Measurements from ENCODE around the gene IFT52. TPM values are rescaled to one million over a fixed set of nuclear protein-coding genes. Genes with fewer than 3 reads are reported as not detected.
A peak's percentile ranks its signal among the peaks of the same experiment; 100 is the strongest.

IFT52 gene, protein sequence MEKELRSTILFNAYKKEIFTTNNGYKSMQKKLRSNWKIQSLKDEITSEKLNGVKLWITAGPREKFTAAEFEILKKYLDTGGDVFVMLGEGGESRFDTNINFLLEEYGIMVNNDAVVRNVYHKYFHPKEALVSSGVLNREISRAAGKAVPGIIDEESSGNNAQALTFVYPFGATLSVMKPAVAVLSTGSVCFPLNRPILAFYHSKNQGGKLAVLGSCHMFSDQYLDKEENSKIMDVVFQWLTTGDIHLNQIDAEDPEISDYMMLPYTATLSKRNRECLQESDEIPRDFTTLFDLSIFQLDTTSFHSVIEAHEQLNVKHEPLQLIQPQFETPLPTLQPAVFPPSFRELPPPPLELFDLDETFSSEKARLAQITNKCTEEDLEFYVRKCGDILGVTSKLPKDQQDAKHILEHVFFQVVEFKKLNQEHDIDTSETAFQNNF
- 55.4 TPM for total RNA-seq (ENCODE audit: insufficient read depth, low replicate concordance)

DNA sequence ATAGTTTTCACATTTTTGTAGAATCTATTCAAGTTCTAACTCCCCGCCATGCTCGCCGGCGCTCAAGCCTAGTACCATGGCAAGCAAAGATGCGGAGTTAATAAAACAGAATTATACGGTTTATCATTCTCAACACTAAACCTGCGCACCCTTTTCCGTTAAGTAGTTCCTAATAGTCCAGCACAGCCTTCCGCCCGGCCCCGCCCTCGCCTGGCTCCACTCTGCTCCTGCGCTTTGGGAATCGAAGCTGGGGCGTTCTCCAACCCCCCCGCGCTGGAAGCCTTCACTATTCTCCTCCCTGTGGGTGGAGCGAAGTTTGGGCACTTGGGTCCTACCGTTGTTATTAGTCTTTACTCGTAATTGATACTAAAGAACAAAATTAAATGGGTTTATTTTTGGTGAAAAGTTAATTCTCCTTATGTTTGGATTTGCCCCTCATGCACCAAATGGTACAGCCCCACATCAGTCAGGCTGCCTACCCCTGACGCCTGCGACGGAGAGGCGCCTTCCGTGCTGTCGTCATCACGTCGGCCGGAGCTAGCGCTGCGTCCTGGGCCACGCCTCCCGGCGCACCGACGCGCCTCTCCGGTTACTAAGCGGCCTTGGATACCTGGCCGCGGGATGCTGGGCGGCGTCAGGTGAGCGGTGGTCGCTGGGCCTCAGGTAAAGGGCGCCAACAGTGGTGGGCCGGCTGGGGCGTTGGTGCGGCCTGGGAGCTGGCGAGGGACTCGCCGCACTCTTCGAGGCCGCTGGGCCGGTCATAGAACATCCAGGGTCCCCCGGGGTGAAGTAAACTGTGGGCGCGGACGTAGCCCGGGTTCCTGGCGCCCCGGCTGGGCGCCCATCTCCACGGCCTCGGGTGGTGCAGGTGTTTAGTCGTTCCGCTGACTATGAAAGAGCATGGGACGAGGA, at the start of gene IFT52:
Gene IFT52, plus strand, starts transcription at position 546 of the 912 bp plus-strand sequence. CDS start 3,762 bp downstream, outside the sequence.
- peak; percentile 96 for DNase-seq (ENCODE audit: low spot score)

DNA sequence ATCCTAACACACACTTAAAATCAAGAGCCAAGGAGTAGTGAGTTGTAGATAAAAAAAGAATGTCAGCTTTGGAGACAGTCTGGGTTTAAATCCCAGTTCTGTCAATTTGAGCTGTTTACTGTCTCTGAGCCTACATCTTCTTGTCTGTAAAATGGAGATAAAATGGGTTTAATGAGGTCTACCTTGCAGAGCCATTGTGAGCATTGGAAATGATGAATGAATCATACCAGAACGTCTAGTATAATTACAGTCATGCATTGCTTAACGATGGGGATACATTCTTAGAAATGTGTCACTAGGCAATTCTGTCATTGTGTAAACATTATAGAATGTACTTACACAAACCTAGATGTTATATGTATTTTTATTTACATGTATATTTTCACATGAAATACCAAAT, 49.5 kb upstream of the IFT52 start:
- no peak for DNase-seq (ENCODE audit: low spot score)

DNA sequence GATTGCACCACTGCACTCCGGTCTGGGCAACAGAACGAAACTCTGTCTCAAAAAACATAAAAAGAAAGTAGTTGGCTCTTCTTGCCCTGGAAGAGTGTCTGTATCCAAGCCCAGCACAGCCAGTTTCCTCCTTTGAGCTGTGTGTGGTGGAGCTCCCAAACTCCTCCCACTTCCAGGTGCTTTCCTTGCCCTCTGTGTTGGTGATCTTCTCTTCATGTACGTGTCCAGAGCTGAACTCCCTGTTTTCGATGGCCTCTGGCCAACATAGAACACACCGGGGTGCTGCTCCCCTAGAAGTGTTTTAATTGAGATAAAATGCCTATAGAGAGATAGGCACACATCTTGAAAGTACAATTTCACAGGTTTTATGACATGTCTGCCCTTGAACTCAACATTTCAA, 48.6 kb upstream of the IFT52 start:
- DNase-seq (ENCODE audit: low spot score) = no peak

DNA sequence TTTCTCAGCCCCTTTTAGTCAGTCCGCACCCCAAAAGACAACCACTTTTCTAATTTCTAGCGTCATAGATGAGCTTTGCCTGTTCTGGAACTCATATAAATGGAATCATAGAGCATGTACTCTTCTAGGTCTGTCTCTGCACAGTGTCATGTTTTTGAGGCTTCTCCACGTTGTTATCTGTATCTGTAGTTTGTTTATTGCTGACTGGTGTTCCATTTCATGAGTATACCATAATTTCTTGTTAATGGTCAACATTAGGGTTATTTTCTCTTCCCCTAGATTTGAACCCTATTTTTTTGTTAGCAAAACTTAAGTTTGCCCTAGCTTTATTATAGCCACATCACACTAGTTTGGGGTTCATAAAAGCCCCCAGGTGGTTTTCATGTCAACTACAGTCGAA, 48.1 kb upstream of the IFT52 start:
- no peak for DNase-seq (ENCODE audit: low spot score)

DNA sequence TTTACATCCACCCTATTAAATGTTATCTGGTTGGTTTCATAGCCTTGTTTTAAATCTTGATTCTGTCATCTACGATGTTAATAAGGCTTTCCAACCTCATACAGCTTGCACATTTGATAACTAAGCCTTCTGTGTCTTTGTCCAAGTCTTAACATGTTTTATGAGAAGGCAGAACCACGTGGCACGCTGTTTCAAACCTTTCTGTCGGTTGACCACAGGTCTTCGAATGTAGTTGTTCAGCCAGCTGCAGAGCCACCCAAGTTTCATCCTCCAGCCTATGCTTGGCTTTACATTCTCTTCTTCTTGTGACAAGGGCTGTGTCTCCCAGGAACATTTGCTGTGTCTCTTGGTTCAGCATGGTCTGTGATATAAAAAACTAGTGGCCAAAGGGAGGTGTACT, 47.6 kb upstream of the IFT52 start:
- DNase-seq (ENCODE audit: low spot score) = no peak

DNA sequence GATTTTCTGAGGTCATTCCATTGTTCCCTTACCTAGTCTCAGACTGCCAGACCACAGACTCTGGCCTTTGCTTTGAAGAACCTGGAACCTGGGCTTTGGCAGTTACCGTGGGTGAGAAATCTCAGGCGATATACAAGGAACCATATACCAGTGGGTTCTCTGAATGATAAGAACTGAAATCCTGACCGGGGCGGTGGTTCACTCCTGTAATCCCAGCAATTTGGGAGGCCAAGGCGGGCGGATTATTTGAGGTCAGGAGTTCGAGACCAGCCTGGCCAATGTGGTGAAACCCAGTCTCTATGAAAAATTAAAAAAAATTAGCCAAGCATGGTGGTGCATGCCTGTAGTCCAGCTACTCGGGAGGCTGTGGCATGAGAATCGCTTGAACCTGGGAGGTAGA, 46.2 kb upstream of the IFT52 start:
- no peak for DNase-seq (ENCODE audit: low spot score)

DNA sequence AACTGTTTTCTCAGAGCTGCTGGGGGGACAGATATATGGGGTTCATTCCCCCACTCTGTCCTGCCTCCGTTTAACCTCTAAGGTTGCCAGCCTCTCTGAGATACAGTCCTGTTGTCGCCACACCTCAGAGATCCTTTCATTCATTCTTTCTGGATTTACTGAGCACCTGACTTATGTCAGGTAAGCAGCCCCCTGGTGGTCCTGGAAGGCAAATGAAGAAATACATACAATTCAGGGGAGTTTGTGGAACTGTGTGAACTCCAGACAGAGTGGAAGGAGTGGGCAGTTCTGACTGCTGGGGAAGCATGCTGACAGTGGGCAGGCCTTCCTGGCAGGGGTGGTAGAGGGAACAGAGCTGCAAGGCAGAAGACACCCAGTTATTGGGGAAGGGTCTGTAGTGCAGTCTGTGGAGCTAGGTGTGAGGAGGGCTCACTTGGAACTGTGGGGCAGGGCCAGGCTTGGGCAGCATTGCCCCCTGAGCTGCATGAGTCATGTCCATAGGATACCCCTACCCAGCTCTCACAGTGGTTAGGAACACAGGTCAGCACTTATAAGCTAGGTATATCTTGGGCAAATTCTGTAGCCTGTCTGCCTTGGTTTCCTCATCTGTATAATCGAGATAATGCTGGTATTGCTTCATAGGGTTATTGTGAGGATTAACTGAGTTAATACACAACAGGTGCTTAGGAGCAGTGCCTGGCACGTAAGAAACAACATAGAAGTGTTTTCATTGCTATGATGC, 44.7 kb upstream of the IFT52 start:
- no peak for DNase-seq (ENCODE audit: low spot score)

DNA sequence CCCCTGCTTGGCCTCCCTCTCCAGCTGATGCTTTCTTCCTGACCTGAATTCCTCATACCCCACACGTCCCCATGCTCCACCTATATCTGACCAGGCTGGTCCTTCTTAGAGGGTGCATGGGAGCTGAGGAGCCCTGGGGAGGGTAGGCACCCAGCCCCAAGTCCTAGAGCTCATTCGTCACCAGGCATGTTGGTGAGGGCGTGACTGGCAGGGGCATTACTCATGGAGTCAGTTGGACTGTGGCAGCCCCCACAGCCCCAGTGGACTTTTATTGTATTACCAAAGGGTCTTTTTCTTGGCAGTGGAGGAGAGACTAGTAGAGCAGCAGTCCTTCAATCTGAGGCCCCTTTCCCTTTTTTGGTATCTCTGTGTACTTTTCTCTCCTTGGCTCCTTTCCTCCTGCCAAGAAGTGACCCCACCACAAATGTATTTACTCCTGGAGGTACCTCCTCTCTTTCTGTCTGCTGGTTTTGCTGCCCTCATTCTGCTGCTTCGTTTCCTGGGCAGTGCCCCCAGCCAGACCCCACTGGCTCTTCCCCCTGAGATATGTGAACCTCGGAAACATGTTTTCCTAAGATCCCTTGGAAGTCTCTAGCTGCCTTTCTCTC, 42.4 kb upstream of the IFT52 start:
- DNase-seq (ENCODE audit: low spot score) = no peak

DNA sequence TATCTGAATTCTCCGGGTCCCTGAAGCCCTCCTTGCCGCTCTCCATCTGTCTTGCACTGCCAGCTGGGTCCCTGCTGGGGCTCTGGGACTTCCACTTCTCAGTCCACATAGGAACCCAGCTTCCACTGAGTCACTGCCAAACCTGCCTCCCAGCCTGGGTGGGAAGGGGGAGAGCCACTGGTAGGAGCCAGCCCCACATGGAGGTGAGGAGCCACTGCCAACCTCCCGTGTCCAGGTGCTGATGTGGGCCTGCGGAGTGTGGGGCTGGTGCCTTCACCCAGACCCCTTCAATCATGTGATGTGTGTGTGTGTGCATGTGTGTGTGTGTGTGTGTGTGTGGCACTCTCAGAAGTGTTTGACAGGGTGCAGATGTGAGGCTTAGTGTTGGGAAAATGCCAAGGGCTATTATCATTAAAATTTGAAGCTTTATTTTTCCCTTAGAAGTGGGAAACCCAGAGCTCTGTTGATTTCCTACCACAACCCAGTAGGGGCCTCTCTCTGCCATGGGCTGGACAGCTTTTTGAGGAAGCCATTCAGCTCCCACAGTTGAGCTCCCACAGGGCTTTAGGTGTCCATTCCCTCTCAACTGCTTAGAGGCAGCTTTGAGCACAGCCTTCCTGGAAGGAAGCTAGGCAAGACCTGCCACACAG, 41.2 kb upstream of the IFT52 start:
- no peak for DNase-seq (ENCODE audit: low spot score)

DNA sequence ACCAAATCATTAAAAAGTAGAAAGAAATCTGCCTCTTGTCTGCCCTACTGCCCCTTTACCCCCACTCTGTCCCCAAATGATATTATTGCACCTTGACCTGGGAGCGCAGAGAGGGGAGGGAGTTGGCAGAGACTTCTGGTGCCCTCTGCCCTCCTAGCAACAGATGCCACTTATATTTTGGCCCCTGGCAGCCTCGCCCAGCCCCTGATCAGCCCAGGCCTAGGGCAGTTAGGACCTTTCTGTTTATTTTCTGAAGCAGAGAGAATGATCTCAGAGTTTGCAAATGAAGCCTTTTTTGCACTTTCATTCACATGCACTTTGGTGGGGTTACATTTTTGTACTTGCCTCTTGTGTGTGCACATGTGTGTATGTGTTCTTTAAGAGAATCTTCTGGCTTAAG, 40.3 kb upstream of the IFT52 start:
- DNase-seq (ENCODE audit: low spot score) = no peak

DNA sequence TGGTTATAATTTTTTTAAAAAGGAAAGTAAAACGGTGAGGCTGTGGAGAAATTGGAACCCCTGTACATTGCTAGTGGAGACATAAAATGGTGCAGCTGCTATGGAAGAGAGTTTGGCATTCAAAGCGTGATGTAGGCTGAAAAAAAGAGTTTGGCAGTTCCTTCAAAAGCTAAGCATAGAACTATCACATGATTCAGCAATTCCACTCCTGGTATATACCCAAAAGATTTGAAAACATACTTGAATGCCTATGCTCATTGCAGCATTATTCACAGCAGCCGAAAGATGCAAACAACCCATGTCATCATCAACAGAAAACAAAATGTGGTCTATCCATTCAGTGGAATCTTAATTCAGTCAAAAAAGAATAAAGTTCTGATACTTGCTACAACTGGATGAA, 36.4 kb upstream of the IFT52 start:
- no peak for DNase-seq (ENCODE audit: low spot score)

DNA sequence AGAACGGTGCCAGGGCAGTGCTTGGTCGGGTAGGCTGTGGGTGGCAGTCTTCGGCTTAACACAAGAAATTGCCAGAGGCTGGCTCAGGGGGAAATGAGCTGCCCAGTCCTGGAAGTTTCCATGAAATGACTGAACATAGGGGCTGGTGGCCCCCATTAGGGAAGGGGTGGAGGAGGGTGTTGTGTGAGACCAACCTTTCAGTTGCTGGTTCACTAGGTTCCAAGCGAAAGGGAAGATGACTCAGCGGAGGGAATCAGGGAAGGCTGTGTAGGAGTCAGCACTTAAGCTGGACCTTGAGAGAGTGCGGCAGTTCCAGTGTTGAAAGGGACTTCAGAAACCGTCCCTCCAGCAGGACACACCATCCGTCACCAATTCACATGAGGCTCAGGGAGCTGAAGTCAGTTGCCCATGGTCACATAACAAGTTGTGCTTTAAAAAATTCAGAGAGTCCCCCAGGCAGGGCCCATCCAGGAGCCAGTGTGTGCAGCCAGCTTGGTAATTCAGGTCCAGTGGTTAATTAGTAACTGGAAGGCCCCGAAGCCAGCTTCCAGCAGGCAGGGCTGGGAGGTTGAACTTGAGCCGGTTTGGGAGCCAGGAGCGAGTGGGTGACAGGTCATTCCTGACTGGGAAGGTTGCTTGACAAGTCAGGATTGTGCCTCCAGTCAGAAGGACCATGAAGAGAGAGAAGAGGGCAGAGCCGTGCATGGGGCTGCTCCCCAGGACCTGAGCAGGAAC, 32.2 kb upstream of the IFT52 start, which contains the start of gene SGK2:
Gene SGK2, plus strand, starts transcription at position 616 of the 735 bp plus-strand sequence. CDS start 7,469 bp downstream, outside the sequence.
- no peak for DNase-seq (ENCODE audit: low spot score)

DNA sequence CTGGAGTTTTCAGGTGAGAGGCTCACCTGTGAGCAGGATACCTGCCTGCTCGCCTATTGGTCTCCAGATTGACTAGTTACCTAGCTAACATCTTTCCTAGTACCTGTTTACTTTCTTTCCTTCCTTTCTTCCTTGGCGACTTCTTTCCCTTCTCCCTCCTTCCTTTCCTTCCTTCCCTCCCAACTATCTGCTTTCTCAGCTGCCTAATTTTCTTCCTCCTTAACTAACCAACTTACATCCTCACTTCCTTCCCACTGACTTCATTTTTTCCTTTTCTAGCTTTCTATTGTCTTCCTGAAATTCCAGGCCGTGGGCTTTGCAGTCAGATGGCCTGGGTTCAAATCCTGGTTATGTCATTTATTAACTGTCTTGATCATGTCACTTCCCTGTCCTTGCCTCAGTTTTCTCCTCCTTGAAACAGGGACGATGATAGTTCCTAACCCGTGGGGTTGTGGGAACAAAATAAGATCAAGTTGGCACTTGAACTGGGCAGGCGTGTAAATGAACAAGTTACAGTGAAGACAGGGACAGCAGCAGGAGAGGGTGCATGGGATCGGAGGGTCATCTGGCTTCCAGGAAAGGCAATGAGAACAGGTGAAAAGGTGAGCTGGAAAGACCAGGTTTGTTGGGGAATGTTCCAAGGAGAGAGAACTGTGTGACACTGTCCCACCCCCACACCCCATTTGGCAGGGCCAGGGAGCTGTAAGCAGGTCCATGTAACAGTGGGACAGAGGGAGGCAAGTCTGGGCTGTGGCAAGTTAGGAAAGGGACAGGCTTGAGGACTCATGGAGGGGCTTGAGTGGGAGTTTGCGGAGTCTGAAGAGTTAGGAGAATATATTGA, 31.4 kb upstream of the IFT52 start:
- no peak for DNase-seq (ENCODE audit: low spot score)

DNA sequence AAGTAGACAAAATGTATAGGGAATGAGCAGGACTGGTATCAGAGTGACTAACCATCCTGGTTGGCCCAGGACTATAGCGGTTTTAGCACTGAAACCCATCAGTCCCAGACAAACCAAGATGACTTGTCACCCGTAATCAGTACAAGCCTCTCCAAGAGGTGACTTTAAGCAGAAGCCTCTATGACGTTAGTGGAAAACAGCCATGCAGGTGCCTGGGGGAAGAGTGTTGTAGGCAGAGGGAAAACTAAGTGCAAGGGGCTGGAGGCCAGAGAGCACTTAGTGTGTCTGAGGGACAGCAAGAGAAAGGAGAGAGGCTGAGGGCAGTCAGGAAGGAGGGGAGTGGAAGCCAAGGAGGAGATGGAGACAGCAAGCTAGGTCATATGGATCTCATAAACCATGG, 29.8 kb upstream of the IFT52 start:
- DNase-seq (ENCODE audit: low spot score) = no peak

DNA sequence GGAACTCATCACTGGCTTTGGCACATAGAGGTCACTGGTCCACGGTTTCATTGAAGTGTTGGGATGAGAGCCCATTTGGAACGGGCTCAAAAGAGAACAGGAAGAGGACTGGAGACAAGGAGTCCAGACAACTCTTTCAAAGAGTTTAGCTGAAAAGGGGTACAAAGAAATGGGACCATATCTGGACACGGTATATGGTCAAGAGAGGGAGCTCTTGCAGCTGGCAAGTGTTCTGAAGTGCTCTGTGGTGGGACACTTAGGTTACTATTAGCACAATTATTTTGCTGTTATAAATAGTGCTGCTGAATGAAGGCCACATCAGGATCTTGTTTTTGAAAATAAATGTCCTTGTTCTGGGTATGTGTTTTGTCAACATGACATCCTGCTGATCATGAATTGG, 27.3 kb upstream of the IFT52 start:
- DNase-seq (ENCODE audit: low spot score) = no peak

DNA sequence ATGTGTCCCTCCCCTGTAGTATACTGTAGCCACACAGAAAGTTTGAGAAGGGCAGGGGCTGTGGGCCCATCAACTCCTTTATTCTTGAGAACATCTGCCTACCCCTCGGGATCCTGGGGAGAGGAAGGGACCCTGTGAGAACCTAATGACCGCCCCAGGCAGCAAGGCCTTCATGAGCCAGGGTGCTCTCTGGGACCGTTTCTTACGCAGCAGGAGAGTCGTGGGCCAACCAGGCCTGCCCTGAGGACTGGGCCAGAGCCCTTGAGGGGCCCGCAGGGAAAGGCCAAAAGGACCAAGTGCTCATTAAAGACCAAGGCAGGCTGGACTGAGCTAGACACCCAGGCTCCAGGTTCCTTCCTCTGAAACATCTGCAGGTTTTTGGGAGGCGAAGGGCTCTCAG, 26.7 kb upstream of the IFT52 start:
- no peak for DNase-seq (ENCODE audit: low spot score)

DNA sequence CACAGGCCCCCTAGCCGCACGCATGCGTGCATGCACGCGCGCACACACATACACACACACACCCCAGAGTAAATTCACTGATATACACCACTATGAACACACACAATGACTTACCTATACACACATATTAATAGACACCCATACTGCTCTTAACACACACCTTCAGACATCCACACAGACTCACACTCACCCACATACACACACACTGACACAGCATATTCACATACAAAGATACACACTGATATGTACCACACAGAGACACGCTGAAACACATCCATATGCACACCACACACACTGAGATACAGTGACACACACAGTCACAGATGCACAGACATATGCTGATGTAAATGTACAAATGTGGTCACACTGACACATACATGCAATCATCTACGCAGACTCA, 26.3 kb upstream of the IFT52 start:
- DNase-seq (ENCODE audit: low spot score) = no peak

DNA sequence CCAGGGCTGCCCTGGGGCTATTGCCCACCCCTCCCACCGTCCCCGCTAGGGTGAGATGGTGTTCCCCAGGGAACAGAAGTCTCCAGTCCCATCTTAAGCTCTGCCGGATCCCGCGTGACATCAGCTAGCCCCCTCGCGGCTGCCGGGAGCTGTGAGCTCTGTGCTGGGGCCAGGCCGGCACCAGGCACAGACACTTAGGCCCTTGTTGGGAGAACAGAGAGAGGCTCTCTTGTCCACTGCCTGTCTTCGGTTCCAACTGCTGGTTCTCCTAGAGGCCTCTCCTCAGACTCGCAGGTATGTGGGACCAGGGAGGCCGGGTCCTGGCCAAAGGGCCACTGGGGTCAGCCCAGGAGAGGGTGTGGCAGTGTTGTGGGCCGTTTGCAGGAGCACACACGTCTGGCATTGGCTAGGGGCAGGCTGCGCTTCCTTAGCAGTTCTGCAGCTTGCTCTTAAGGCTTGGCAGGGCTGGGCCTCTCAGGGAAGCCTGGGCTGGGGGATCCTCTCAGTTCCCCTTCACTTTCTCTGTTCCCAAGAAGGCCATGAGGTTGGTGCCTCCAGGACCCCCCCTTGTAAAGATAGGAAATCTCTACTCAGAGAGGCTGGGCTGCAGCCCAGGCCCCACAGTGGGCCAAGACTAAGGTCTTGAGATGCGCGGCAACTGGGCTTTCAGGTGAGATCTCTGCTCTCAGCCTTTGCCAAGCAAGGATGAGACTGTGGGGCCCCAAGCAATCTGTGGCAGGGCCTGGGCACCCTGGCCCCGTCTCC, 25.6 kb upstream of the IFT52 start:
- no peak for DNase-seq (ENCODE audit: low spot score)

DNA sequence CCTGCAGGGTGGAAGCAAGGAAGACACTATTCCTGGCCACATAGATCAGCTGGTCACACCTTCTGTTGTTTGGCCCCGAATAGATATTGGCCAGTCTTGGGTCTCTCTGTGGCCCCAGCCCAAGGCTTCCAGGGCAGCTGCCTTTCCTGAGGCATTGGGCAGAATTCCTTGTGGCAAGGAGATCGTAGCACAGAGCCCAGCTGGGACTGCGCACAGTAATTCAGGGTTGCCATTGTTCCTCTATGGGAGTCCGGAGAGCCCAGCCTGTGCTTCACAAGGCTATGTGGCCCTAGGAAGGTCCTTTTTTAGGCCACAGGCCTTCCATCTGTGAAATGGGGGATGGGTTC, 25.0 kb upstream of the IFT52 start:
- no peak for DNase-seq (ENCODE audit: low spot score)

All from umbilical cord (tissue), 2 donors.